Thyroid gland (tissue), 4 donors: ENCODE data around the gene PLA2G2D. TPM values are rescaled to one million over a fixed set of nuclear protein-coding genes. Genes with fewer than 3 reads are reported as not detected.

Experiments used
- DNase-seq, 2 donors: peaks; one replicate each; pipeline ENCODE4 v3.0.0-alpha.2; 2019
- H3K27ac ChIP-seq, 3 donors: fragments of 200-600 bp; sonication (generic); 1 replicate in 2 of 3; 2 replicates in 1 of 3; pipeline ENCODE4 v1.5.1; 2016 to 2019; ENCODE audit warnings: mild to moderate bottlenecking in 1 of 3, moderate library complexity in 1 of 3
- H3K27me3 ChIP-seq: fragments of 200-600 bp; sonication (generic); one replicate; pipeline ENCODE4 v1.5.1; 2019
- H3K36me3 ChIP-seq, 2 donors: fragments of 200-600 bp; sonication (generic); one replicate each; pipeline ENCODE4 v1.5.1; 2016 to 2019
- H3K4me1 ChIP-seq, 2 donors: fragments of 200-600 bp; sonication (generic); one replicate each; pipeline ENCODE4 v1.5.1; 2017 to 2019
- H3K4me3 ChIP-seq, 3 donors: fragments of 200-600 bp; sonication (generic); replicated peaks in 1 of 3; 1 replicate in 2 of 3; 2 replicates in 1 of 3; pipeline ENCODE4 v1.5.1; 2016; ENCODE audit warnings: mild to moderate bottlenecking in 1 of 3
- H3K9me3 ChIP-seq: fragments of 200-600 bp; sonication (generic); one replicate; pipeline ENCODE4 v1.5.1; 2017
- POLR2A ChIP-seq, 2 donors: fragments of 450-650 bp; IDR thresholded peaks; one replicate each; pipeline ENCODE4 v1.6.1; 2017; ENCODE audit warnings: antibody characterized with exemption in 2 of 2, mild to moderate bottlenecking in 2 of 2, moderate library complexity in 1 of 2
- WGBS, 2 donors: methylation state at CpG; one replicate each; pipeline ENCODE4 v1.1.5; 2017; 5-methylcytosine and 5-hydroxymethylcytosine counted together
- intact Hi-C: fragments of 100-400 bp; cut with DNase I; formaldehyde crosslinking; loops from one replicate; pipeline ENCODE4 v1.15.1; 2023
- total RNA-seq, 4 donors: library from RNA; depleted of rRNA; stranded (reverse); fragments of >200 nt; gene quantifications; one replicate each; pipeline ENCODE4 v1.2.3, GENCODE V29; 2016
- TF ChIP-seq, protein P1 (sequence below), 6 experiments: fragments of 200-600 bp in 3 of 6; fragments of 450-650 bp in 3 of 6; sonication (generic) in 3 of 6; IDR thresholded peaks; one replicate each; pipeline ENCODE4 v1.5.1; 2016 to 2019; ENCODE audit warnings: antibody characterized with exemption in 6 of 6, mild to moderate bottlenecking in 2 of 6, inconsistent platforms in 1 of 6, moderate library complexity in 1 of 6

PLA2G2D gene
- total RNA-seq, 4 donors from 2014 or later = not detected

DNA sequence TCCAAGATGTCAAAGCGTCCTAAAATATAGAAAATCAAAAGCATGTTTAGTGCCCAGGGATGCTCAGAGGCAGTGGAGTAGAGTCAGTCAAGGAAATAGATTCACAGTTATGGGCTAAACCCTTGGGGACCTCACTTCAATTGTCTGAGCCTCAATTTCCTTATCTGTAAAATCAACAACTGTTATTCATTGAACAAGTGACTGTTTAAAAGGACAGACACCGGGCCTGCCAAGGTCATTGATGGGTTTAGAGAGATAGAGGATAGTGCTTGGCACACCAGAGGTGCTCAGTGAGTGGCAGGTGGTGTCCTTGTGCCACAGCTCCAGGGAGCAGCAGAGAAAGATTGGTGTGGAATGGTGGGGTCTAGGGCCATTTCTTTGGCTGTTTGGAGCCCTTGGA lies 36.6 kb downstream of the PLA2G2D start:
- no peak for DNase-seq
- H3K4me3 ChIP-seq = no peak overlapping the region
- WGBS, 2 donors = 76 to 85% methylated on average over 2 of the region's 2 CpGs
- H3K9me3 ChIP-seq = no peaks in the 10 kb centered on the region
- no peak for TF ChIP-seq POLR2A (IDR thresholded peaks at IDR 0.05)
- no peaks in the 10 kb centered on the region for H3K27me3 ChIP-seq
- intact Hi-C loops = no loop called here
- peaks cover 0 to 4% of the 10 kb centered on the region in 2 donors for H3K4me1 ChIP-seq
- no peaks in the 10 kb centered on the region for H3K36me3 ChIP-seq
- H3K27ac ChIP-seq = no peak overlapping the region

DNA sequence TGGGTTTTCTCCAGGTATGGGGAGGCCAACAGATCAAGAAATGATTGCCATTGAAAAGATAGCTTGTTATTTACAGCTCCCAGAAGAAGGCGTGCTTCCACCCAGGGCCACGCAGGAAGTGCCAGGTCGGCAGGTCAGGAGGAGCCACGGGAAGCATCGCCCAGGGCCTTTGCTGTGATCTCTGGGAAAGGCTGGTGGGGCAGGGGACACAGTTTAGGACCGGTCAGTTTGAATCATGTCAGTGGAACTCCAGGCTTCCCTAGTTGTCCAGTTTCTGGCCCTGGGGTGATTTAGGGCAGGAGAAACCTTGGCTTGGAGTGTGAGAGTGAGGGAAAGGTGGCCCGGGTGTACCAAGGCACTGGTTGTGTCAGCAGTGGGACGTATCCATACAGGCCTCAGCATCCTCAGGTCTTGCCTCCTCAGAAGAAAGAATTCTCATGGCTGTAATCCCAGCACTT lies 38.0 kb downstream of the PLA2G2D start:
- Histone ChIP-seq H3K36me3 (no peaks in the 10 kb centered on the region), H3K4me1 (peaks cover 0 to 4% of the 10 kb centered on the region in 2 donors), H3K27me3 (peaks cover 2% of the 10 kb centered on the region), H3K4me3 (no peak overlapping the region), H3K27ac (no peak overlapping the region), H3K9me3 (no peaks in the 10 kb centered on the region)
- intact Hi-C loops = no loop called here
- no peak for DNase-seq
- 68 to 87% methylated on average over 8 of the region's 8 CpGs for WGBS, 2 donors
- TF ChIP-seq, protein P1, sequence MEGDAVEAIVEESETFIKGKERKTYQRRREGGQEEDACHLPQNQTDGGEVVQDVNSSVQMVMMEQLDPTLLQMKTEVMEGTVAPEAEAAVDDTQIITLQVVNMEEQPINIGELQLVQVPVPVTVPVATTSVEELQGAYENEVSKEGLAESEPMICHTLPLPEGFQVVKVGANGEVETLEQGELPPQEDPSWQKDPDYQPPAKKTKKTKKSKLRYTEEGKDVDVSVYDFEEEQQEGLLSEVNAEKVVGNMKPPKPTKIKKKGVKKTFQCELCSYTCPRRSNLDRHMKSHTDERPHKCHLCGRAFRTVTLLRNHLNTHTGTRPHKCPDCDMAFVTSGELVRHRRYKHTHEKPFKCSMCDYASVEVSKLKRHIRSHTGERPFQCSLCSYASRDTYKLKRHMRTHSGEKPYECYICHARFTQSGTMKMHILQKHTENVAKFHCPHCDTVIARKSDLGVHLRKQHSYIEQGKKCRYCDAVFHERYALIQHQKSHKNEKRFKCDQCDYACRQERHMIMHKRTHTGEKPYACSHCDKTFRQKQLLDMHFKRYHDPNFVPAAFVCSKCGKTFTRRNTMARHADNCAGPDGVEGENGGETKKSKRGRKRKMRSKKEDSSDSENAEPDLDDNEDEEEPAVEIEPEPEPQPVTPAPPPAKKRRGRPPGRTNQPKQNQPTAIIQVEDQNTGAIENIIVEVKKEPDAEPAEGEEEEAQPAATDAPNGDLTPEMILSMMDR (IDR thresholded peaks at IDR 0.05) = no peak
- no peak for TF ChIP-seq POLR2A (IDR thresholded peaks at IDR 0.05)

DNA sequence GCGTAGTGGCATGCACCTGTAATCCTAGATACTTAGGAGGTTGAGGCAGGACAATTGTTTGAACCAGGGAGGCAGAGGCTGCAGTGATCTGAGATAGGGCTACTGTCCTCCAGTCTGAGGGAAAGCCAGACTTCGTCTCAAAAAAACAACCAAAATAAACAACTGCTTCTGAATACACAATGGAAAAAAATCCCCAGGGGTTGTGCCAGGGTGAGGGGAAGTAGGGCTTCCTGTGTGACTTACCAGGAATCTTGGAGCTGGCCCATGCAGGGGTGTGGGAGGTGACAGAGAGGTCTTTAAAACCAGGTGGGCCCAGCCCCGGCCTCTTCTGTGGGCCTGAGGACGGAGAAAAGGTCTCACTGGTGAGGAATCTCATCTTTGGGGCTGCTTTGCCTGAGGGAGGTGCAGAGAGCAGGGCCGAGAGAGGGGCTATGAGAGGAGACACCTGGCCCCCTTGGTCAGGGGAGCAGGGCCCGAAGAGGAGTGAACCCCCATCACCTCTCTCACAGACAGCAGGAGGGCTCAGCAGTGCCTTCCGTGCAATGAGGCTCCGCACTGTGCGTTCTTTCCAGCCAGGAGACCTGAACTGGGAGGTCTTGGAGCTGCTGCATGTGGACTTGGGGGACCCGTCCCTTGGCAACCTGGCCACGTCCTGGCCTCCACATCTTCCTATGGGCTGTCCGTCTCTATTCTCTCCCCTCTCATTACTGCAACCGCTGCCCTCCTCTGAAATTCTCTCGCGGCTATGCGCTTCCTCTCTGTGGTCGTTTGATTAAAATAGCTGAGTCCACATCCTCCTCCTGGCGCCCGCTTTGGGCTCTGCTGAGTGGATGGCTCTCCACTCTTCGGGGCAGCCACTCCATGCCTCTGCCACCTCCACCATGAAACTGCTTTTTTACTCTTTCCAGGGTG lies 38.6 kb downstream of the PLA2G2D start:
- H3K9me3 ChIP-seq = no peaks in the 10 kb centered on the region
- H3K36me3 ChIP-seq = no peaks in the 10 kb centered on the region
- WGBS, 2 donors = 53 to 56% methylated on average over 18 to 20 of the region's 20 CpGs
- intact Hi-C loops = no loop called here
- no peak for DNase-seq
- no peak overlapping the region for H3K4me3 ChIP-seq
- peaks cover 5% of the 10 kb centered on the region for H3K27me3 ChIP-seq
- H3K4me1 ChIP-seq = peaks cover 0 to 4% of the 10 kb centered on the region in 2 donors
- TF ChIP-seq, protein P1 (IDR thresholded peaks at IDR 0.05) = no peak
- TF ChIP-seq POLR2A (IDR thresholded peaks at IDR 0.05) = no peak
- no peak overlapping the region for H3K27ac ChIP-seq

DNA sequence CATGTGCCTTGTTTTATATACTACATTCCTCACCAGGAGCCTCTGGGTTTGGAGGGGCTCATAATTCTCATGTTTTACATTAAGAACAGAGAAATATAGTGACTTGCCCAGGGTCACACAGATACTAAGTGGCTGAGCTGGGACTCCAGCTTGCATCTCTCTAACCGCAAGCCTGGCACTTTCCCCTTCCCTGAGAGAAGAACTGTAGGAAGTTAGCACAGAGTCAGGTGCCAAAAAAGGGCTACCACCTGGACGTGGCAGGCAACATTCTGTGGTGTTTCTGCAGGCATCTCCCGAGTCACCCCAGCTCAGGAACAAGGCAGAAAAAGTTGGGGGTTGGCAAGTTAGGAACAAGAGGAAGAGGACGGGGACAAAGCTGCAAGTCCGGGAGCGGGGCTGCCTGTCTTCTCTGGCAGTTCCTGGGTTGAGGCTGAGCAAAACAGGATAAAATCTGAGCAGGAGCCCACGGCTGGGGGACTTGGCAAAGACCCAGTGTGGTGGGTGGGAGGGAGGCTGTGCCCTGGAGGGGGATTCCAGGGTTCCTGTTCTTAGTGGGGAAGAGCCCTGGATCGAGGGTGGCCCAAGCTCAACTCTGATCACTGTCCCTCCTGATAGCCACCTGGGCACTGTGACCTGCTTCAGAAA lies 39.6 kb downstream of the PLA2G2D start:
- TF ChIP-seq, protein P1 (IDR thresholded peaks at IDR 0.05) = no peak
- no peak for TF ChIP-seq POLR2A (IDR thresholded peaks at IDR 0.05)
- DNase-seq = no peak
- Histone ChIP-seq H3K4me3 (no peak overlapping the region), H3K27me3 (peaks cover 5% of the 10 kb centered on the region), H3K27ac (no peak overlapping the region), H3K9me3 (no peaks in the 10 kb centered on the region), H3K36me3 (no peaks in the 10 kb centered on the region), H3K4me1 (peaks cover 0 to 4% of the 10 kb centered on the region in 2 donors)
- 55 to 73% methylated on average over 8 of the region's 8 CpGs for WGBS, 2 donors
- intact Hi-C loops = no loop called here

DNA sequence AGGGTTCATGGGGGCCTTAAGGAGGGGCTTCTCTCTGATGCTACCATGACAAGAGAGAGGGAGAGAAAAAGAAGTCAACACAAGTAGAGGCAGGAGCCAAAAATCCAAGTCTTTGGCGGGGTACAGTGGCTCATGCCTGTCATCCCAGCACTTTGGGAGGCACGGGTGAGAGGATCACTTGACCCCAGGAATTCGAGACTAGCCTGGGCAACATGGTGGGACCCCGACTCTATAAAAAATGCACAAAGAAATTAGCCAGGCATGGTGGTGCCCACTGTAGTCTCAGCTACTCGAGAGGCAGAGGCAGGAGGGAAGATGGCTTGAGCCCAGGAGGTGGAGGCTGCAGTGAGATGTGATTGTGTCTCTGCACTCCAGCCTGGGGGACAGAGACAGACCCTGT lies 40.6 kb downstream of the PLA2G2D start:
- H3K4me3 ChIP-seq = no peak overlapping the region
- TF ChIP-seq, protein P1 (IDR thresholded peaks at IDR 0.05) = no peak
- no peak for TF ChIP-seq POLR2A (IDR thresholded peaks at IDR 0.05)
- H3K9me3 ChIP-seq = no peaks in the 10 kb centered on the region
- intact Hi-C loops = no loop called here
- no peak overlapping the region for H3K27ac ChIP-seq
- peaks cover 0 to 4% of the 10 kb centered on the region in 2 donors for H3K4me1 ChIP-seq
- H3K36me3 ChIP-seq = no peaks in the 10 kb centered on the region
- no peak for DNase-seq
- peaks cover 5% of the 10 kb centered on the region for H3K27me3 ChIP-seq
- 92% methylated on average over 5 of the region's 5 CpGs for WGBS, 2 donors
